ENCODE results near the gene BAIAP2. TPM values are rescaled to one million over a fixed set of nuclear protein-coding genes. Genes with fewer than 3 reads are reported as not detected.

Gene BAIAP2
- total and polyA plus RNA-seq, 2 donors (not counting 3 experiments of a cell fraction or from before 2014, with no cell fraction given), result 12.3 to 18.6 TPM

- TF ChIP-seq POLR2A (IDR thresholded peaks at IDR 0.05; ENCODE audit: low read depth, low read length) (no peak), MYC (IDR thresholded peaks at IDR 0.05; ENCODE audit: low read depth, low read length) (no peak), GATA2 (IDR thresholded peaks at IDR 0.05; ENCODE audit: insufficient read depth, insufficient read length, low read depth, low read length) (no peak), MAX (IDR thresholded peaks at IDR 0.05; ENCODE audit: insufficient read depth, insufficient read length) (no peak), FOS (IDR thresholded peaks at IDR 0.05; ENCODE audit: borderline replicate concordance, insufficient read depth, low read length) (no peak), JUN (IDR thresholded peaks at IDR 0.05; ENCODE audit: borderline replicate concordance, insufficient read depth, insufficient read length, low read depth) (no peak), POLR2AphosphoS5 (IDR thresholded peaks at IDR 0.05; ENCODE audit: insufficient read depth, low read depth, low read length) (no peak), CTCF (IDR thresholded peaks at IDR 0.05; ENCODE audit: extremely low read depth in 1 of 2, insufficient read depth in 1 of 2, low read depth in 1 of 2, low read length in 2 of 2) (no peak), EZH2 (IDR thresholded peaks at IDR 0.05; ENCODE audit: borderline replicate concordance, low read depth, low read length, severe bottlenecking) (no peak)
- dilution Hi-C loops (cut with MboI; ENCODE audit: extremely low pct_ligation_motif_present, low sequenced_read_pairs), result no loop called here
- CTCF ChIA-PET, result no interaction called here
- Histone ChIP-seq H2AFZ (ENCODE audit: low read depth, low read length) (no peak overlapping the region), H3K9ac (replicated peaks; ENCODE audit: extremely low read depth, insufficient read depth, low read length) (no peak overlapping the region), H3K36me3 (ENCODE audit: control insufficient read depth in 2 of 2, extremely low read depth in 1 of 2, insufficient read depth in 2 of 2, low read length in 2 of 2) (no peaks in the 10 kb centered on the region), H3K27me3 (ENCODE audit: control insufficient read depth in 2 of 2, insufficient read depth in 2 of 2, low read length in 2 of 2) (no peaks in the 10 kb centered on the region), H3K27ac (ENCODE audit: insufficient read depth, low read depth, low read length) (no peak overlapping the region), H3K4me1 (ENCODE audit: control insufficient read depth, extremely low read depth, insufficient read depth, low read length) (peaks cover 6% of the 10 kb centered on the region), H3K4me2 (ENCODE audit: insufficient read depth, low read length) (no peak overlapping the region), H4K20me1 (replicated peaks; ENCODE audit: control insufficient read depth, extremely low read depth, insufficient read depth, low read length) (no peaks in the 10 kb centered on the region), H3K79me2 (ENCODE audit: control insufficient read depth, insufficient read depth, low read length) (no peaks in the 10 kb centered on the region), H3K9me1 (replicated peaks; ENCODE audit: control insufficient read depth, extremely low read depth, insufficient read depth, low read length) (no peaks in the 10 kb centered on the region), H3K4me3 (replicated peaks in 1 of 3; ENCODE audit: insufficient read depth in 1 of 3, low read depth in 1 of 3, low read length in 3 of 3) (no peak overlapping the region), H3K9me3 (replicated peaks; ENCODE audit: control insufficient read depth, insufficient read depth, low read length) (no peaks in the 10 kb centered on the region)
- DNase-seq (ENCODE audit: low read depth, low spot score) (no peak), FAIRE-seq (no peak)
- BruUV-seq (replicated peaks), result no TSS peak
- intact Hi-C loops (cut with micrococcal nuclease), result no loop called here
- POLR2A ChIA-PET, result interaction anchor here (0.6 kb wide), 1 partner anchor 78 kb away, joined by 3 read pairs; no protein-coding TSS in a partner anchor
These were observed 55.6 kb downstream of the BAIAP2 start for GRCh38 chr17:81090361-81091136.

All from endothelial cell of umbilical vein (primary cell).